ENCODE data around the gene PDE5A. TPM values are rescaled to one million over a fixed set of nuclear protein-coding genes. Genes with fewer than 3 reads are reported as not detected.
A peak's percentile ranks its signal among the peaks of the same experiment; 100 is the strongest.

Gene PDE5A
- total RNA-seq, 1 experiment from 2014 or later: 0.89 TPM

DNA sequence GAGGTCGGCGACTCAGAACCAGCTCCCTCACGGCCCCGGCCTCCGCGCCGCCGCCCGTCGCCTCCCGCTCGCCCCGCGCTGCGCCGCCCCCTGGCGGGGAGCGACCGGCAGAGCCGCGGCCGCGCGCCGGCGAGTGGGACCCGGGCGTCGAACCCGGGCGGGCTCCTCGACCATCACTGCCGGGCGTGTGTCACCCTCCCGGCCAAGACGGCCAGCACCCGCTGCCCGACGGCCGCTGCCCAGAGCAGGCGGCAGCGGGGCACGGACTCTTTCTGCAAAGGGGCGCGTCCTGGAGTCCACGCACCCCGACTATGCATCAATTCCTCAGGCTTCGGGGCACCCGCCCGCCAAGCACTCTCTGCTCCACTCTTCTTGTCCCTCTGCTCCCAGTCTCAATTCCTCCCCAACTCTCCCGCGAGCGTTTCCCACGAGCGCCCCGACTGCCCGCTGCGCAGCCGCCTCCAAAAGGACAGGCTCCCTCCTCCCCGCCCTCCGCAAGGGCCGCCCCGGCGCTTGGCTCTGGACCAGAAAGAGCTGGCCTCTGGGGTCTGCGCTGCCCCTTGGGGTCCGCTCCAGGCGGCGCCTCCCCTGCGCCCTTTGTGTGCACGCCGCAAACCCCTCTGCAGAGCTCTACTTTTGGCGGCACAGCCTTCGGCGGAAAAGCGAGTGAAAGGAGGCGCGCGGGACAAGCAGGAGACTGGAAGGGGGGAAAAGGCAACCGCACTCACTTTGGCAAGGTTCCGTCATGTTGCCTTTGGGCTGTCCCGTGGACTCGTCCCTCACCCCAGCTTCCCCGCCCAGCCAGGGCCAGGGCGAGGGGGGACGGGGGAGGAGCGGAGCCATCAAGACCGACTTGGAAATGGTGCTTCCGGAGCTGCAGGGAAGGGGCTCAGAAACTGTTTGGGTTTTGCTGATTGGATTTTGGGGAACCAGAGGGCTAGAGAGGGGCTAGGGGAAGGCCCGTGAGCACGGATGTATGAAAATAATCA is 1.0 kb downstream of the PDE5A start:
- peak; percentile 55 for TF ChIP-seq CTCF (IDR thresholded peaks at IDR 0.05; ENCODE audit: unreplicated experiment)
- CTCF ChIA-PET: interaction anchor here (0.5 to 3.6 kb wide), 65 partner anchors 9 to 1633 kb away, joined by 3 to 121 read pairs (median 4); a partner anchor contains a TSS
- POLR2A ChIA-PET: interaction anchor here (0.7 to 2.7 kb wide), 9 partner anchors 23 to 437 kb away, joined by 3 to 8 read pairs (median 4); a partner anchor contains a TSS
- Mint-ChIP-seq H3K36me3 (ENCODE audit: insufficient read depth, unreplicated experiment) (no peaks in the 10 kb centered on the region), H3K27ac (ENCODE audit: low read depth, unreplicated experiment) (no peak overlapping the region), H3K27me3 (ENCODE audit: insufficient read depth, unreplicated experiment) (no peaks in the 10 kb centered on the region), H3K4me3 (ENCODE audit: unreplicated experiment) (peak overlapping the region; percentile 96), H3K4me1 (ENCODE audit: insufficient read depth, unreplicated experiment) (peaks cover 15% of the 10 kb centered on the region), H3K9me3 (ENCODE audit: unreplicated experiment) (no peaks in the 10 kb centered on the region)
- BruUV-seq (replicated peaks): no TSS peak
- DNase-seq (ENCODE audit: unreplicated experiment): peak; percentile 61
- intact Hi-C loops (cut with micrococcal nuclease): loop anchor here (1.0 to 2.0 kb wide), 3 partner anchors 68 to 639 kb away; no protein-coding TSS in a partner anchor

DNA sequence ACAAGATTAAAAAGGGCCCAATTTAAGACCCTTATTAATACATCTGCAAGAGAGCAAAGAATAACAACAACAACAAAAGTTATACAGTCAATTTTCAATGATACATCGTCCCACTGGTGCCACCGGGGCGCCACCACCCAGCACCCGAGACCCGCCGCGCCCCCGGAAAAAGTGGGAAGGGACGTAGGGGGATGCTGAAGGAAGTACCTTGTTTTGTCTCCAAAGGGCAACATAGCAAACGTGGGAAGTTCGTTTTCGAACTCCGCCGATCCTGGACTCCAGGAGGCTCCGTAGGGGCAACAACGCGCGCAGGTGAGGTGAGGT is 1.7 kb downstream of the PDE5A start:
- no TSS peak for BruUV-seq (replicated peaks)
- POLR2A ChIA-PET: interaction anchor here (0.7 to 2.7 kb wide), 6 partner anchors 44 to 438 kb away, joined by 3 to 8 read pairs (median 4); a partner anchor contains a TSS
- CTCF ChIA-PET: interaction anchor here (0.6 to 3.6 kb wide), 34 partner anchors 10 to 743 kb away, joined by 3 to 121 read pairs (median 4); no protein-coding TSS in a partner anchor
- no peaks in the 10 kb centered on the region for H3K36me3 Mint-ChIP-seq (ENCODE audit: insufficient read depth, unreplicated experiment)
- no peaks in the 10 kb centered on the region for H3K9me3 Mint-ChIP-seq (ENCODE audit: unreplicated experiment)
- DNase-seq (ENCODE audit: unreplicated experiment): no peak
- peaks cover 15% of the 10 kb centered on the region for H3K4me1 Mint-ChIP-seq (ENCODE audit: insufficient read depth, unreplicated experiment)
- no peak overlapping the region for H3K27ac Mint-ChIP-seq (ENCODE audit: low read depth, unreplicated experiment)
- no peaks in the 10 kb centered on the region for H3K27me3 Mint-ChIP-seq (ENCODE audit: insufficient read depth, unreplicated experiment)
- peak overlapping the region; percentile 96 for H3K4me3 Mint-ChIP-seq (ENCODE audit: unreplicated experiment)
- intact Hi-C loops (cut with micrococcal nuclease): loop anchor here (1.0 to 2.0 kb wide), 3 partner anchors 68 to 638 kb away; no protein-coding TSS in a partner anchor
- no peak for TF ChIP-seq CTCF (IDR thresholded peaks at IDR 0.05; ENCODE audit: unreplicated experiment)

DNA sequence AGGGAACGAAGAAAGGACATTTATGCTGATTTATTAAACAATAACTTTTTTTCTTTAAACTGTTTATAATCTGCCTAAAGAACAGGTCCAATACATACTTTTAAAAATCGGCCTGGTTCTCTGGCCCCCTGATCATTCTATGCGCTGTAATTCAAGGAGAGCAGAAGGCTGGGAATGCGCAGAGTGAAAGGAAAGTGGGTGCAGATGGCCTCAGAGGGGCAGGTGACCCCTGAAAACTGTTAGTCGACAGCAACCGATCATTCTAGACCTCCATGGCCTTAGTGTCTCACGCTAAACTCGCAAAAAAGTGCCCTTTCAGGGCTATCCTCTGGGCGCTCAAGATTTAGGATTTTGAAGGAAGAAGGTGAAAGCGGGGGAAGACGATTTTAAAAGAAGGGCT is 2.2 kb downstream of the PDE5A start:
- no TSS peak for BruUV-seq (replicated peaks)
- Mint-ChIP-seq H3K27me3 (ENCODE audit: insufficient read depth, unreplicated experiment) (no peaks in the 10 kb centered on the region), H3K36me3 (ENCODE audit: insufficient read depth, unreplicated experiment) (no peaks in the 10 kb centered on the region), H3K9me3 (ENCODE audit: unreplicated experiment) (no peaks in the 10 kb centered on the region), H3K4me3 (ENCODE audit: unreplicated experiment) (peak overlapping the region; percentile 96), H3K27ac (ENCODE audit: low read depth, unreplicated experiment) (no peak overlapping the region), H3K4me1 (ENCODE audit: insufficient read depth, unreplicated experiment) (peaks cover 15% of the 10 kb centered on the region)
- ChIA-PET CTCF (interaction anchor here (0.6 to 3.6 kb wide), 26 partner anchors 10 to 742 kb away, joined by 3 to 121 read pairs (median 5); no protein-coding TSS in a partner anchor), POLR2A (interaction anchor here (0.7 to 1.5 kb wide), 3 partner anchors 43 to 438 kb away, joined by 3 to 4 read pairs (median 3); a partner anchor contains a TSS)
- TF ChIP-seq CTCF (IDR thresholded peaks at IDR 0.05; ENCODE audit: unreplicated experiment): no peak
- no peak for DNase-seq (ENCODE audit: unreplicated experiment)
- intact Hi-C loops (cut with micrococcal nuclease): loop anchor here (2.0 kb wide), 1 partner anchor 638 kb away; no protein-coding TSS in a partner anchor

DNA sequence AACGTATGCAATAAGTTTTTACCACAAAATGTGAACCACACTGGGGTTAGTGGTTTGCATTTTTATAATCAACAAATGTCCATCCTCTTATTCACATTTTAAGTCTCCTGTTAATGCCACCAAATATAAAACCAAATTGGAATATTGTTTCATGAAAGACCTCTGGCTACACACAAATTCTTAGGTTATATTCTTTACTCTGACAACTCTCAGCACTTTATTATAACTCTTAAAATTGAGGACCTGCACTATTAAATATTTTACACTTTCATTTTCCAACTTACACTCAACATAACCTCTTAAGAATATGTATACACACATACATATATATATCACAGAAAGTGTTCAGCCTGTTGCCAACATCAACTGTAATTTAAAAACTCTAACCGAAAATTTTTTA is 2.8 kb downstream of the PDE5A start:
- intact Hi-C loops (cut with micrococcal nuclease): loop anchor here (2.0 kb wide), 1 partner anchor 637 kb away; no protein-coding TSS in a partner anchor
- Mint-ChIP-seq H3K27ac (ENCODE audit: low read depth, unreplicated experiment) (no peak overlapping the region), H3K4me3 (ENCODE audit: unreplicated experiment) (no peak overlapping the region), H3K9me3 (ENCODE audit: unreplicated experiment) (no peaks in the 10 kb centered on the region), H3K27me3 (ENCODE audit: insufficient read depth, unreplicated experiment) (no peaks in the 10 kb centered on the region), H3K36me3 (ENCODE audit: insufficient read depth, unreplicated experiment) (no peaks in the 10 kb centered on the region), H3K4me1 (ENCODE audit: insufficient read depth, unreplicated experiment) (peaks cover 15% of the 10 kb centered on the region)
- CTCF ChIA-PET: interaction anchor here (0.7 to 1.7 kb wide), 4 partner anchors 67 to 1061 kb away, joined by 3 to 7 read pairs (median 4); no protein-coding TSS in a partner anchor
- TF ChIP-seq CTCF (IDR thresholded peaks at IDR 0.05; ENCODE audit: unreplicated experiment): no peak
- BruUV-seq (replicated peaks): no TSS peak
- DNase-seq (ENCODE audit: unreplicated experiment): no peak
- POLR2A ChIA-PET: interaction anchor here (0.6 kb wide), 1 partner anchor 100 kb away, joined by 3 read pairs; no protein-coding TSS in a partner anchor
